LHCN-M2 (cell line): ENCODE measurements around the gene OR14A16. TPM values are rescaled to one million over a fixed set of nuclear protein-coding genes. Genes with fewer than 3 reads are reported as not detected.

Experiments
- total RNA-seq: library from RNA; depleted of rRNA; stranded (reverse); fragments of >200 nt; gene quantifications from 2 replicates; pipeline ENCODE4 v1.2.3, GENCODE V29; 2014; rRNA removed

Gene OR14A16
- total RNA-seq, 1 experiment from 2014 or later, result not detected

Other genes starting within 250 kb of the OR14A16 start
- gene OR2G2, start 235.8 kb downstream of the OR14A16 start, total RNA-seq, result not detected in 2 replicates
- not detected in 2 replicates for gene OR2G3, start 218.5 kb downstream of the OR14A16 start, total RNA-seq
- not detected in 2 replicates for gene OR13G1, start 144.4 kb downstream of the OR14A16 start, total RNA-seq
- gene OR6F1, start 107.5 kb downstream of the OR14A16 start, total RNA-seq, result not detected in 2 replicates
- gene OR14K1, start 85.5 kb downstream of the OR14A16 start, total RNA-seq, result not detected in 2 replicates
- gene OR14A2, start 76.0 kb downstream of the OR14A16 start, total RNA-seq, result not detected in 2 replicates
- not detected in 2 replicates for gene OR1C1, start 63.6 kb downstream of the OR14A16 start, total RNA-seq
- not detected in 2 replicates for gene OR11L1, start 17.8 kb upstream of the OR14A16 start, total RNA-seq
- not detected in 2 replicates for gene TRIM58, start 33.1 kb upstream of the OR14A16 start, total RNA-seq
- not detected in 2 replicates for gene OR2W3, start 71.5 kb upstream of the OR14A16 start, total RNA-seq
- gene OR2T8, start 96.1 kb upstream of the OR14A16 start, total RNA-seq, result not detected in 2 replicates
- gene OR2AJ1, start 100.8 kb upstream of the OR14A16 start, total RNA-seq, result not detected in 2 replicates
- gene OR2L8, start 124.7 kb upstream of the OR14A16 start, total RNA-seq, result not detected in 2 replicates
- not detected in 2 replicates for gene OR2AK2, start 141.1 kb upstream of the OR14A16 start, total RNA-seq
- not detected in 2 replicates for gene OR2L5, start 189.5 kb upstream of the OR14A16 start, total RNA-seq
- not detected in 2 replicates for gene OR2L2, start 206.0 kb upstream of the OR14A16 start, total RNA-seq
- gene OR2L3, start 222.7 kb upstream of the OR14A16 start, total RNA-seq, result not detected in 2 replicates